Measurements from ENCODE around the gene GTF2H4. TPM values are rescaled to one million over a fixed set of nuclear protein-coding genes. Genes with fewer than 3 reads are reported as not detected.
"Not testable (repeated sequence)": the region's sequence is repeated elsewhere in the genome, so short reads cannot be mapped to it uniquely, and the experiment has no call there.

Gene GTF2H4
- total RNA-seq, 4 donors from 2014 or later = 9.4 to 16.4 (median 11.8) TPM

DNA sequence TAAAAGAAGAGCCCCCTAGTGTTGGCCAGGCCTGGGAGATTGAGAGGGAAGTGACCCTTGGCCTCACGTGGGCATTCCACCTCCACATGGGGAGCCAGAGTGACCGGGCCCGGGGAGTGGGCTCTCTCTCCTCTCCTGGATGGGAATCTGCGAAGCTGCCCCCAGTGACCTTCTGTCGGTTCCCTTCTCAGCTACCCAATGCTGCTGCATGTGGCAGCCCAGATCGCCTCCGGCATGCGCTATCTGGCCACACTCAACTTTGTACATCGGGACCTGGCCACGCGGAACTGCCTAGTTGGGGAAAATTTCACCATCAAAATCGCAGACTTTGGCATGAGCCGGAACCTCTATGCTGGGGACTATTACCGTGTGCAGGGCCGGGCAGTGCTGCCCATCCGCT lies 10.1 kb upstream of the GTF2H4 start:
- no peak for ATAC-seq
- Histone ChIP-seq H3K4me1 (no peaks in the 10 kb centered on the region), H3K36me3 (peaks cover 0 to 71% of the 10 kb centered on the region in 2 donors), H3K4me3 (no peak overlapping the region), H3K27ac (no peak overlapping the region), H3K27me3 (no peaks in the 10 kb centered on the region), H3K9me3 (no peaks in the 10 kb centered on the region)
- TF ChIP-seq POLR2AphosphoS5 (IDR thresholded peaks at IDR 0.05) (no peak), POLR2A (IDR thresholded peaks at IDR 0.05) (no peak), EP300 (IDR thresholded peaks at IDR 0.05) (no peak)
- TF ChIP-seq, protein P1, sequence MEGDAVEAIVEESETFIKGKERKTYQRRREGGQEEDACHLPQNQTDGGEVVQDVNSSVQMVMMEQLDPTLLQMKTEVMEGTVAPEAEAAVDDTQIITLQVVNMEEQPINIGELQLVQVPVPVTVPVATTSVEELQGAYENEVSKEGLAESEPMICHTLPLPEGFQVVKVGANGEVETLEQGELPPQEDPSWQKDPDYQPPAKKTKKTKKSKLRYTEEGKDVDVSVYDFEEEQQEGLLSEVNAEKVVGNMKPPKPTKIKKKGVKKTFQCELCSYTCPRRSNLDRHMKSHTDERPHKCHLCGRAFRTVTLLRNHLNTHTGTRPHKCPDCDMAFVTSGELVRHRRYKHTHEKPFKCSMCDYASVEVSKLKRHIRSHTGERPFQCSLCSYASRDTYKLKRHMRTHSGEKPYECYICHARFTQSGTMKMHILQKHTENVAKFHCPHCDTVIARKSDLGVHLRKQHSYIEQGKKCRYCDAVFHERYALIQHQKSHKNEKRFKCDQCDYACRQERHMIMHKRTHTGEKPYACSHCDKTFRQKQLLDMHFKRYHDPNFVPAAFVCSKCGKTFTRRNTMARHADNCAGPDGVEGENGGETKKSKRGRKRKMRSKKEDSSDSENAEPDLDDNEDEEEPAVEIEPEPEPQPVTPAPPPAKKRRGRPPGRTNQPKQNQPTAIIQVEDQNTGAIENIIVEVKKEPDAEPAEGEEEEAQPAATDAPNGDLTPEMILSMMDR (IDR thresholded peaks at IDR 0.05) = no peak
- WGBS, 2 donors (ENCODE audit: low coverage in 1 of 2) = 87% methylated on average over 4 of the region's 16 CpGs; no CpG with 5 or more reads in 1 of the 2 donors

- H3K36me3 ChIP-seq = peaks cover 0 to 61% of the 10 kb centered on the region in 2 donors
- H3K27me3 ChIP-seq = no peaks in the 10 kb centered on the region
- WGBS, 2 donors (ENCODE audit: low coverage in 1 of 2) = 78 to 90% methylated on average over 5 of the region's 23 CpGs
- no peak overlapping the region for H3K4me3 ChIP-seq
- H3K9me3 ChIP-seq = no peaks in the 10 kb centered on the region
- TF ChIP-seq POLR2AphosphoS5 (IDR thresholded peaks at IDR 0.05) (no peak), EP300 (IDR thresholded peaks at IDR 0.05) (no peak), POLR2A (IDR thresholded peaks at IDR 0.05) (no peak)
- TF ChIP-seq, protein P1 (IDR thresholded peaks at IDR 0.05) = no peak
- H3K4me1 ChIP-seq = no peaks in the 10 kb centered on the region
- no peak for ATAC-seq
- no peak overlapping the region for H3K27ac ChIP-seq
These were observed 9.2 kb upstream of the GTF2H4 start for GRCh38 chr6:30898750-30899360.

- ATAC-seq = no peak
- Histone ChIP-seq H3K27ac (no peak overlapping the region), H3K9me3 (no peaks in the 10 kb centered on the region), H3K27me3 (no peaks in the 10 kb centered on the region), H3K36me3 (peaks cover 0 to 41% of the 10 kb centered on the region in 2 donors), H3K4me3 (no peak overlapping the region), H3K4me1 (no peaks in the 10 kb centered on the region)
- TF ChIP-seq, protein P1 (IDR thresholded peaks at IDR 0.05) = no peak
- TF ChIP-seq POLR2AphosphoS5 (IDR thresholded peaks at IDR 0.05) (no peak), EP300 (IDR thresholded peaks at IDR 0.05) (no peak), POLR2A (IDR thresholded peaks at IDR 0.05) (no peak)
- WGBS, 2 donors (ENCODE audit: low coverage in 1 of 2) = 67% methylated on average over 1 of the region's 1 CpG; no CpG with 5 or more reads in 1 of the 2 donors
These were observed 7.1 kb upstream of the GTF2H4 start for GRCh38 chr6:30900863-30901417.

DNA sequence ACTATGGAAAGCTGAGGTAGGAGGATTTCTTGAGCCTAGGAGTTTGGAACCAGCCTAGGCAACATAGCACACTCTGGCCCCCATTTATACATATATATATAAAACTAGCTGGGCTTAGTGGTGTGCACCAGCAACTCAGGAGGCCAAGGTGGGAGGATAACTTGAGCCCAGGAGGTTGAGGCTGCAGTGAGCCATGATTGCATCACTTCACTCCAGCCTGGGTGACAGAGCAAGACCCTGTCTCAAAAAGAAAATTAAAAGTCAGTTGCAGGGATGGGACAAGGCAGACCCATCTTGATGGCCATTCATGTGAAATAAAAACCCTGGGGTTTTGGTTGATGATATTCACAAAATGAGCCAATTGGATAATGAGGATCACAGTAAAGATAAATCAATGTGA lies 6.6 kb upstream of the GTF2H4 start:
- no peaks in the 10 kb centered on the region for H3K27me3 ChIP-seq
- no peak for TF ChIP-seq POLR2AphosphoS5 (IDR thresholded peaks at IDR 0.05)
- TF ChIP-seq, protein P1 (IDR thresholded peaks at IDR 0.05) = no peak
- no peak for TF ChIP-seq EP300 (IDR thresholded peaks at IDR 0.05)
- no peak for TF ChIP-seq POLR2A (IDR thresholded peaks at IDR 0.05)
- H3K4me3 ChIP-seq = no peak overlapping the region
- H3K36me3 ChIP-seq = peaks cover 0 to 36% of the 10 kb centered on the region in 2 donors
- H3K27ac ChIP-seq = no peak overlapping the region
- ATAC-seq = no peak
- no peaks in the 10 kb centered on the region for H3K4me1 ChIP-seq
- H3K9me3 ChIP-seq = no peaks in the 10 kb centered on the region

GRCh38 chr6:30902196-30902595 lies 5.8 kb upstream of the GTF2H4 start:
- H3K27me3 ChIP-seq, H3K9me3 ChIP-seq, H3K27ac ChIP-seq, H3K4me1 ChIP-seq, ATAC-seq, H3K4me3 ChIP-seq: not testable (repeated sequence)
- WGBS, 2 donors (ENCODE audit: low coverage in 1 of 2) = 71 to 87% methylated on average over 6 to 7 of the region's 9 CpGs
- peaks cover 0 to 28% of the 10 kb centered on the region in 2 donors for H3K36me3 ChIP-seq

Data from gastroesophageal sphincter (tissue), 4 donors.